Activated naive CD8-positive, alpha-beta T cell (primary cell): Measurements from ENCODE around the gene GP1BB.
"Not testable (repeated sequence)": the region's sequence is repeated elsewhere in the genome, so short reads cannot be mapped to it uniquely, and the experiment has no call there.

Source experiments
- H3K27ac Mint-ChIP-seq: one replicate; pipeline ENCODE4 v1.8.0; 2021; ENCODE audit warnings: mixed read lengths
- H3K27me3 Mint-ChIP-seq: one replicate; pipeline ENCODE4 v1.8.0; 2021; ENCODE audit warnings: mixed read lengths
- H3K36me3 Mint-ChIP-seq: one replicate; pipeline ENCODE4 v1.8.0; 2021; ENCODE audit warnings: mixed read lengths
- H3K4me1 Mint-ChIP-seq: one replicate; pipeline ENCODE4 v1.8.0; 2021; ENCODE audit warnings: low read depth, mixed read lengths
- H3K4me3 Mint-ChIP-seq: one replicate; pipeline ENCODE4 v1.8.0; 2021; ENCODE audit warnings: mild to moderate bottlenecking, mixed read lengths
- H3K9me3 Mint-ChIP-seq: one replicate; pipeline ENCODE4 v1.8.0; 2021; ENCODE audit warnings: low read depth, mixed read lengths

GP1BB gene

GRCh38 chr22:19723232-19723982 is at the start of gene GP1BB:
TSS of gene GP1BB (plus strand) at chr22:19723539. CDS start at chr22:19723570, 31 bp downstream.
- H3K27ac Mint-ChIP-seq: no peak within 1 kb of the TSS
- H3K4me3 Mint-ChIP-seq: peak within 1 kb of the TSS; percentile 17

GRCh38 chr22:19673660-19674059 is 49.7 kb upstream of the GP1BB start:
- Mint-ChIP-seq H3K27ac (no peak overlapping the region), H3K36me3 (no peaks in the 10 kb centered on the region), H3K4me3 (no peak overlapping the region), H3K4me1 (no peaks in the 10 kb centered on the region), H3K9me3 (no peaks in the 10 kb centered on the region), H3K27me3 (no peaks in the 10 kb centered on the region)

More at GRCh38 chr22:19723232-19723982, at the start of gene GP1BB:
- Mint-ChIP-seq H3K4me1 (peaks cover 9% of the 10 kb centered on the region), H3K36me3 (peaks cover 2% of the 10 kb centered on the region), H3K9me3 (no peaks in the 10 kb centered on the region), H3K27me3 (peaks cover 13% of the 10 kb centered on the region)

GRCh38 chr22:19674129-19674928 is 49.0 kb upstream of the GP1BB start:
- H3K4me1 Mint-ChIP-seq: no peaks in the 10 kb centered on the region
- H3K36me3 Mint-ChIP-seq: no peaks in the 10 kb centered on the region
- no peaks in the 10 kb centered on the region for H3K9me3 Mint-ChIP-seq
- no peak overlapping the region for H3K4me3 Mint-ChIP-seq
- H3K27me3 Mint-ChIP-seq: no peaks in the 10 kb centered on the region
- H3K27ac Mint-ChIP-seq: no peak overlapping the region

- no peak overlapping the region for H3K4me3 Mint-ChIP-seq
- H3K36me3 Mint-ChIP-seq: no peaks in the 10 kb centered on the region
- H3K9me3 Mint-ChIP-seq: no peaks in the 10 kb centered on the region
- H3K4me1 Mint-ChIP-seq: no peaks in the 10 kb centered on the region
- H3K27ac Mint-ChIP-seq: no peak overlapping the region
- no peaks in the 10 kb centered on the region for H3K27me3 Mint-ChIP-seq
Observed at GRCh38 chr22:19674929-19675253, 48.4 kb upstream of the GP1BB start.

- H3K4me1 Mint-ChIP-seq: no peaks in the 10 kb centered on the region
- no peak overlapping the region for H3K27ac Mint-ChIP-seq
- H3K9me3 Mint-ChIP-seq: no peaks in the 10 kb centered on the region
- no peaks in the 10 kb centered on the region for H3K27me3 Mint-ChIP-seq
- no peak overlapping the region for H3K4me3 Mint-ChIP-seq
- no peaks in the 10 kb centered on the region for H3K36me3 Mint-ChIP-seq
Observed at GRCh38 chr22:19675428-19675827, 47.9 kb upstream of the GP1BB start.

DNA sequence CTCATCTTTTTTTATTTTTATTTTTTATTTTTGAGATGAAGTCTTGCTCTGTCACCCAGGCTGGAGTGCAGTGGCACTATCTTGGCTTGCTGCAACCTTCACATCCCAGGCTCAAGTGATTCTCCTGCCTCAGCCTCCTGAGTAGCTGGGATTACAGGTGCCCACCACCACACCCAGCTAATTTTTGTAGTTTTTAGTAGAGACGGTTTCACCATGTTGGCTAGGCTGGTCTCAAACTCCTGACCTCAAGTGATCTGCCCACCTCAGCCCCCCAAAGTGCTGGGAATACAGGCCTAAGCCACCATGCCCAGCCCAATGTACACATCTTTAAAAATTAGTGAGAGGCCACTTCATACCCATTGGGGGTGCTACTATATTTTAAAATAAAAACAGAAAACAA is 46.9 kb upstream of the GP1BB start:
- not testable (repeated sequence) for H3K4me3 Mint-ChIP-seq, H3K4me1 Mint-ChIP-seq, H3K27me3 Mint-ChIP-seq, H3K27ac Mint-ChIP-seq, H3K36me3 Mint-ChIP-seq, H3K9me3 Mint-ChIP-seq

- H3K9me3 Mint-ChIP-seq: no peaks in the 10 kb centered on the region
- no peaks in the 10 kb centered on the region for H3K4me1 Mint-ChIP-seq
- H3K36me3 Mint-ChIP-seq: no peaks in the 10 kb centered on the region
- no peak overlapping the region for H3K27ac Mint-ChIP-seq
- H3K4me3 Mint-ChIP-seq: no peak overlapping the region
- peaks cover 11% of the 10 kb centered on the region for H3K27me3 Mint-ChIP-seq
Observed at GRCh38 chr22:19678949-19679521, 44.3 kb upstream of the GP1BB start.

- H3K27ac Mint-ChIP-seq: no peak overlapping the region
- H3K4me3 Mint-ChIP-seq: no peak overlapping the region
- peaks cover 11% of the 10 kb centered on the region for H3K27me3 Mint-ChIP-seq
- no peaks in the 10 kb centered on the region for H3K9me3 Mint-ChIP-seq
- H3K36me3 Mint-ChIP-seq: no peaks in the 10 kb centered on the region
- no peaks in the 10 kb centered on the region for H3K4me1 Mint-ChIP-seq
Observed at GRCh38 chr22:19679522-19680101, 43.7 kb upstream of the GP1BB start.

DNA sequence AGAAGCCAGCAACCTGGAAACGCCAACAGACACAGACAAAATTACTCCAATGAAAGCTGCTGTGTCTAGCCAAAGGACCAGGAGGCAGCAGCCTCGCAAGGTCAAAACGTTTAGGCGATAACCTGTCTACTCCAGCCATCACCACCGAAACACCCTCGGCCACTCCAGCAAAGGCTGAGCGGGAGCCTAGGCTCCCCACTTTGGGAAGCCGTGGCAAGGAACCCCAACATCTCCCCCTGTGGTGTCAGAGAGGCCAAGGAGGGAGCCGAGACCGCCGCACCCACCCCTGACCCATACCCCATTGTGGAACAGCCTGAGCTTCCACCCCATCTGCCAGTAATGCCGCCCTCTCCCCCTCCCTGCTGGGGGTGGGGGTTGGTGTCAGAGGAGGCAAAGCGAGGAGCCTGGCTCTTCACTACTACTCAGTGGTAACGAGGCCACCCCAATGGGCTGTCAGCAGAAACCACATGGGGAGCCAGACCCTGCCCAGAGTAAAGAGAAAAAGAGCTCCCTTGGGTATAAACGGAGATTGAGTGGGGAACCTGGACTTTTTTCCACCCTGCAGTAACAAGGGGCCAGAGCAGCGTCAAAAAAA is 43.0 kb upstream of the GP1BB start:
- no peak overlapping the region for H3K4me3 Mint-ChIP-seq
- no peaks in the 10 kb centered on the region for H3K36me3 Mint-ChIP-seq
- H3K9me3 Mint-ChIP-seq: no peaks in the 10 kb centered on the region
- no peaks in the 10 kb centered on the region for H3K4me1 Mint-ChIP-seq
- no peak overlapping the region for H3K27ac Mint-ChIP-seq
- H3K27me3 Mint-ChIP-seq: peaks cover 11% of the 10 kb centered on the region

DNA sequence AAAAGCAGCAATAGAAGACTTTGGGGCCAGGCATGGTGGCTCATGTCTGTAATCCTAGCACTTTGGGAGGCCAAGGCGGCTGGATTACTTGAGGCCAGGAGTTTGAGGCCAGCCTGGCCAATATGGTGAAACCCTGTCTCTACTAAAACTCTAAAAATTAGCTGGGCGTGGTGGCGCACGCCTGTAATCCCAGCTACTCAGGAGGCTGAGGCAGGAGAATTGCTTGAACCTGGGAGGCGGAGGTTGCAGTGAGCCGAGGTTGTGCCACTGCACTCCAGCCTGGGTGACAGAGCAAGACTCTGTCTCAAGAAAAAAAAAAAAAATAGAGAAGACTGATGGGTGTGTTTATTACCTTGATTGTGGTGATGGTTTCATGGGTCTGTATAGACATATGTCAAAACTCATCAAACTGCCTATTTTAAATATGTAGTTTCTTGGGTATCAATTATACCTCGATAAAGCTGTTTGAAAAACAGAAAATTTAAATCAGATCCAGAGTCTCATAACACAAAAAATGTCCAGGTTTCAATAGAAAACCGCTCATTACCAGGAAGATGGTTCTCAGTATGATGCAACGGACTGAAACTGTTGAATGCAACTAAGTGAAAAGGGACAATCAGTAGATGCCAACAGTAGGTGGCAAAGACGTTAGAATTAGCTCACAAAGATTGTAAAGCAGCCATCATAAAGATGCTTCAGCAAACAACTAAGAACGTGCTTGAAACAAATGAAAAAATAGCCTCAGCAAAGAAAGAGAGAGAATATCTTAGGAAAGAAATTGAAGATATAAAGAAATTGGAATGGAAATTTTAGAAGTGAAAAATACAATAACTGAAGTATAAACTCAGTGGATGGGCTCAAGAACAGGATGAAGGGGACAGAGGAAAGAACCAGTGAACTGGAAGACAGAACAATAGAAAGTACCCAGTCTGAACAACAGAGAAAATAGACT is 42.2 kb upstream of the GP1BB start:
- Mint-ChIP-seq H3K4me3 (no peak overlapping the region), H3K27me3 (peaks cover 11% of the 10 kb centered on the region), H3K4me1 (no peaks in the 10 kb centered on the region), H3K27ac (no peak overlapping the region), H3K9me3 (no peaks in the 10 kb centered on the region), H3K36me3 (no peaks in the 10 kb centered on the region)

GRCh38 chr22:19681863-19682245 is 41.5 kb upstream of the GP1BB start:
- H3K4me1 Mint-ChIP-seq: no peaks in the 10 kb centered on the region
- peaks cover 11% of the 10 kb centered on the region for H3K27me3 Mint-ChIP-seq
- H3K4me3 Mint-ChIP-seq: no peak overlapping the region
- no peaks in the 10 kb centered on the region for H3K9me3 Mint-ChIP-seq
- no peaks in the 10 kb centered on the region for H3K36me3 Mint-ChIP-seq
- no peak overlapping the region for H3K27ac Mint-ChIP-seq

DNA sequence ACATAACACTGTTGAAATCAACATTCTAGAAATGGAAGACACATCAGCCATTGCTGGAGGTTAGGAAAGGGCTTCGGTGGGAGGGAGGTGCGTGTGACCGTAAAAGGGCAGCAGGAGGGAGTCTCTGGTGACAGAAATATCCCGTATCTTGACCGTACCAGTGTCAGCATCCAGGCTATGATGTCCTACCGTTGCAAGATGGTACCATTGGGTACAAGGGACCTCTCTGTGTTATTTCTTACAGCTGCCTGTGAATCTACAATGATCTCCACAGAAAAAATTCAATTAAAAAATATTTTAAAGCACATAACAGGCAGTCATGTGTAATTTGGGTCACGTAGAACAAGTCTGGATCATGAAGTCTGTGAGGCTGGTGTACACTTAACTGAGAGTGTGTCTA is 36.4 kb upstream of the GP1BB start:
- no peaks in the 10 kb centered on the region for H3K4me1 Mint-ChIP-seq
- H3K36me3 Mint-ChIP-seq: no peaks in the 10 kb centered on the region
- H3K27me3 Mint-ChIP-seq: peaks cover 4% of the 10 kb centered on the region
- H3K4me3 Mint-ChIP-seq: no peak overlapping the region
- H3K27ac Mint-ChIP-seq: no peak overlapping the region
- no peaks in the 10 kb centered on the region for H3K9me3 Mint-ChIP-seq

DNA sequence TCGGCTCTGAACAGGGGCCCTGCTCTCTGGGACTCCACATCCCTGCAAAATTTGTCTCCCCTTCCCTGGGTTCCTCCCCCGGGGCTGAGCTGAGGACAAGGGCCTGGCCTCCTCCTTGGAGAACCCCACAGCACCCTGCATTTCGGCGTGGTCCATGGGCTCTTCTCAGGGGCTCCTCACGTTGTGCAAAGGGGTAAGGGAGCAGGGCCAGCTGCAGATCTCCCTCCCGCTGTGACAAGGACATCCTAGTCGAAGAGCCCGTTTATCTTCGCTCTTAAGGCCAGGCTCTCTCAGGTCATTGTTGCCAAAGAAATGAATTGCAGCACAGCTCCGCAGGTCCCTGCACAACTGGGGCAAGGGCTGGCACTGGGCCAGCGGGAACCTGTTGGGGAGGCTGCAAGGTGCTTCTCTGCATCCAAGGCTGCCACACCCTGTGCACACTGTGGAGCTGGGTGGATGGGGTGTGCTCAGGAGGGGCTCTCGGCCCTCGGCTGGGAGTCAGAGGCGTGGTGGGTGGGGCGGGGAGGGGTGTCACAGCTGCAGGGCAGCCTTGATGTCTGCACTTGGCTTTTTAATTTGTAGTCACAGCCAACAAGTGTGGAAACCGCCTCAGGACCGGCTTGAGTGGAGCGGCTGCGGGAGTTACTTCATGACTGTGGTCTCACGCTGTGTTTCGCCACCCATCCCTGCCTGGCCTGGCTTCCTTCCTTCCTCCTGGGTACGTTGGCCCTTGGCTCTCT is 35.6 kb upstream of the GP1BB start:
- Mint-ChIP-seq H3K4me3 (no peak overlapping the region), H3K27ac (no peak overlapping the region), H3K4me1 (no peaks in the 10 kb centered on the region), H3K9me3 (no peaks in the 10 kb centered on the region), H3K36me3 (no peaks in the 10 kb centered on the region), H3K27me3 (peaks cover 4% of the 10 kb centered on the region)
